LHCN-M2 (cell line): Measurements from ENCODE around the gene NMUR1. TPM values are rescaled to one million over a fixed set of nuclear protein-coding genes. Genes with fewer than 3 reads are reported as not detected.

Source experiments
- DNase-seq: peaks from one replicate; pipeline ENCODE4 v3.0.0-alpha.2; 2012; ENCODE audit warnings: low read depth
- total RNA-seq: library from RNA; depleted of rRNA; stranded (reverse); fragments of >200 nt; gene quantifications from 2 replicates; pipeline ENCODE4 v1.2.3, GENCODE V29; 2014

NMUR1 gene
- total RNA-seq, 1 experiment from 2014 or later = not detected

- no peak for DNase-seq
Observed at GRCh38 chr2:231526341-231527090, 3.7 kb downstream of the NMUR1 start.

GRCh38 chr2:231525248-231526163 lies 4.7 kb downstream of the NMUR1 start:
- no peak for DNase-seq

GRCh38 chr2:231524477-231525247 lies 5.6 kb downstream of the NMUR1 start:
- DNase-seq = no peak

GRCh38 chr2:231523451-231524285 lies 6.6 kb downstream of the NMUR1 start:
- DNase-seq = no peak

GRCh38 chr2:231522418-231523180 lies 7.6 kb downstream of the NMUR1 start:
- no peak for DNase-seq

- DNase-seq = no peak
Observed at GRCh38 chr2:231521443-231521842, 8.8 kb downstream of the NMUR1 start.

- DNase-seq = no peak
Observed at GRCh38 chr2:231519975-231520555, 10.2 kb downstream of the NMUR1 start.

GRCh38 chr2:231518771-231519170 lies 11.5 kb downstream of the NMUR1 start:
- DNase-seq = no peak

- DNase-seq = no peak
Observed at GRCh38 chr2:231515603-231516002, 14.6 kb downstream of the NMUR1 start.

- DNase-seq = no peak
Observed at GRCh38 chr2:231514951-231515297, 15.3 kb downstream of the NMUR1 start.

- DNase-seq = peak; percentile 95
Observed at GRCh38 chr2:231514225-231514950, 15.9 kb downstream of the NMUR1 start.

GRCh38 chr2:231513746-231514224 lies 16.5 kb downstream of the NMUR1 start:
- no peak for DNase-seq

GRCh38 chr2:231512222-231512621 lies 18.0 kb downstream of the NMUR1 start:
- DNase-seq = peak; percentile 20

- DNase-seq = no peak
Observed at GRCh38 chr2:231503766-231504165, 26.5 kb downstream of the NMUR1 start.

- no peak for DNase-seq
Observed at GRCh38 chr2:231502596-231502995, 27.6 kb downstream of the NMUR1 start.

- DNase-seq = no peak
Observed at GRCh38 chr2:231497651-231498050, 32.6 kb downstream of the NMUR1 start.

GRCh38 chr2:231494669-231495068 lies 35.6 kb downstream of the NMUR1 start:
- DNase-seq = no peak

- no peak for DNase-seq
Observed at GRCh38 chr2:231490801-231491200, 39.4 kb downstream of the NMUR1 start.

GRCh38 chr2:231489990-231490389 lies 40.3 kb downstream of the NMUR1 start:
- DNase-seq = no peak
